ENCODE data around the gene LILRB3. TPM values are rescaled to one million over a fixed set of nuclear protein-coding genes. Genes with fewer than 3 reads are reported as not detected.
A peak's percentile ranks its signal among the peaks of the same experiment; 100 is the strongest.
"Not testable (repeated sequence)": the region's sequence is repeated elsewhere in the genome, so short reads cannot be mapped to it uniquely, and the experiment has no call there.

LILRB3 gene
- not detected in 2 replicates for total RNA-seq (2014; rRNA removed; shearing (Covaris generic))
- not detected in 2 replicates for polyA plus RNA-seq (2016; fragmentation: Nextera tagmentation; extraction: Ambion mirVana)
- long read RNA-seq, partial matches to known transcripts = 0 of 1 reads
- long read RNA-seq, other reads (novel, unspliced or antisense) = 1 of 1 reads

DNA sequence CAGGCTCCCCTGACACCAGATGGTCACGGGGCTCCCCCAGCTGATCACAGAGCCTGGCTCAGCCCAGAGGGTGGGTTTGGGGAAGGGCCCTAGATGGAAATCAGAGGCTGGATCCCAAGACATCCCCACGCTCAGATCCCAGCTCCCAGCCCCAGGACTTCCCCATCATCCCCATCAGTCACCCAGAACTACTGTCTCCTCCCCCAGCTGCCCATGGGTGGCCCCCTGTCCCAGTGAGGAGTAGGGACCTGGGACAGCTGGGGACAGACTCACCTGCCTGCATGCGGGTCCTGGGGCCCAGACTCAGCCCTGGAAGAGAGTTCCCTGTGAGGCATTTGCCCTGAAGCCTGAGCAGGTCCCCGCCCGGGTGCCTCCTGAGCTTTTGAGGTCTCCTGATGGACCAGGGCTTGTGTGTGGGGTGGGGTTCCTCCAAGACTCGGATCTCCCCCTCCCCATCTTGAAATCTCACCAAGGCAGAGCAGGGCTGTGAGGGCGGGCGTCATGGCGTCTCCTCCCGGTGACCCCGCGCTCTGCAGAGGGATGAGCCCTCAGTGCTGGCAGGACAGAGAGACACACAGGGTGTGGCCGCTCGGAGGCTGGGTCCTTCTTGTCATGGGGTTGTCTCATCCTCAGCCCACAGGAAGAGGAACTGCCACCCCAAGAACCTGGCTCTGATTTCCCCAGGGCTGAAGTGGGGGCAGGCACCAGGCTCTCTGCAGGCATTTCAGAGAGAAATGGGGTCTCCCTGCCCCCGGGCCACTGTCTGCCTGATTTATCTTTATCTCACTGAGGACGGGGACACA lies at the start of gene LILRB3:
Gene LILRB3 (minus strand): TSS at position 534 of the 803 bp plus-strand sequence. CDS start 31 bp downstream, at position 503.
- not testable (repeated sequence) for H4K20me1 ChIP-seq (replicated peaks; ENCODE audit: insufficient read depth); H3K9me2 ChIP-seq (ENCODE audit: insufficient read depth); H3K36me3 ChIP-seq (ENCODE audit: insufficient read depth); H3K4me1 ChIP-seq (ENCODE audit: insufficient read depth); H3F3A ChIP-seq (replicated peaks; ENCODE audit: low read depth); H3K79me2 ChIP-seq (replicated peaks; ENCODE audit: insufficient read depth); H2AFZ ChIP-seq; H3K27me3 Mint-ChIP-seq (ENCODE audit: insufficient read depth, low read depth, poor library complexity); H3K4me1 Mint-ChIP-seq; H3K27me3 ChIP-seq (ENCODE audit: insufficient read depth); H3K27ac Mint-ChIP-seq; H3K27ac ChIP-seq (ENCODE audit: low read depth); H3K36me3 Mint-ChIP-seq (ENCODE audit: low read depth); H3K4me3 ChIP-seq; DNase-seq (ENCODE audit: low spot score); H3K9me3 Mint-ChIP-seq; H3K4me2 ChIP-seq; H3K4me3 Mint-ChIP-seq
- peak; percentile 47 for ATAC-seq

DNA sequence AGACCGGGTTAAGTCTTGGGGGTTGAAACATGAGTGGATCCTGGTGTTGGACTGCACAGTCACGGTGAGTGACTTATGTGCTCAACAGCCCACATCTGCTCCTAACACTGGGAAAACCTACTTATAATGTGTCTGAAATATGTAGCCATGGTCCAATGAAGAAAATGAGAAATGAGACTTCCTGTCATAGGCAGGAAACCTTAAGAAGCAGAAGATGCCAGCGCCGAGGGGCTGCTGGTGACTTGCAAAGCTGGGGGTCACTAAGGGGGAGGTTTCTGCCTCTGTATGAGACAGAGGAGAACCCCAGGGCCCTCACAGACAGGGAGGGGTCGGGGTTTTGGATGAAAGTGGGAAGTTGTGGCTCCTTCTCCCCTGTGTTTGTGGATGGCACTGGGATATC lies 49.4 kb upstream of the LILRB3 start:
- H2AFZ ChIP-seq; H4K20me1 ChIP-seq (replicated peaks; ENCODE audit: insufficient read depth); H3K4me3 ChIP-seq; H3K27me3 Mint-ChIP-seq (ENCODE audit: insufficient read depth, low read depth, poor library complexity); H3K36me3 ChIP-seq (ENCODE audit: insufficient read depth); H3K4me1 ChIP-seq (ENCODE audit: insufficient read depth); H3K79me2 ChIP-seq (replicated peaks; ENCODE audit: insufficient read depth); H3K27me3 ChIP-seq (ENCODE audit: insufficient read depth); H3K9me3 Mint-ChIP-seq; H3K36me3 Mint-ChIP-seq (ENCODE audit: low read depth); H3K4me3 Mint-ChIP-seq; H3K27ac Mint-ChIP-seq; ATAC-seq; DNase-seq (ENCODE audit: low spot score); H3K9me2 ChIP-seq (ENCODE audit: insufficient read depth); H3K4me1 Mint-ChIP-seq; H3K4me2 ChIP-seq; H3K27ac ChIP-seq (ENCODE audit: low read depth); H3F3A ChIP-seq (replicated peaks; ENCODE audit: low read depth): not testable (repeated sequence)

DNA sequence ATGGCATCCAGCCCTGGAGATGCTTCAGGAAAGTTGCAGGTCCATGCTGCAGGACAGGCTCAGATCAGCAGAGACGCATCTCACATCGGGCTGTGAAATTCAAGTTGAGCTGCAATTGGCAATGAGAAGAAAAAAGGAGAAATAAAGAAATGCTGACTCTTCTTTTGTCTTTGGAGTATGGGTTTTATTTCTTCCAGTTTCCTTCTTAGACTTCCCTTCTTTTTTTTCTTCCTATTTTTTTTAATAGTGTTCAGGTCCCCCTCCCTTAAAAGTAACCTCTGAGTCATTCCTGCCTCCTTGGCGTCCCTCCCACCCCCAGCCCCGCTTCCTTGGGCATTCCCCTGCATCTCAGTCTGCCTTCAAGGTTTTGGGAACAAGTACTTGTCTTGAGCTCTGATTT lies 48.8 kb upstream of the LILRB3 start:
- H3K4me1 ChIP-seq (ENCODE audit: insufficient read depth); H3K4me1 Mint-ChIP-seq; H3K36me3 ChIP-seq (ENCODE audit: insufficient read depth); H3K36me3 Mint-ChIP-seq (ENCODE audit: low read depth); H3K9me2 ChIP-seq (ENCODE audit: insufficient read depth); H4K20me1 ChIP-seq (replicated peaks; ENCODE audit: insufficient read depth); ATAC-seq; H3K79me2 ChIP-seq (replicated peaks; ENCODE audit: insufficient read depth); H3K27me3 ChIP-seq (ENCODE audit: insufficient read depth); H3K4me3 ChIP-seq; H3F3A ChIP-seq (replicated peaks; ENCODE audit: low read depth); DNase-seq (ENCODE audit: low spot score); H3K4me2 ChIP-seq; H3K9me3 Mint-ChIP-seq; H3K27me3 Mint-ChIP-seq (ENCODE audit: insufficient read depth, low read depth, poor library complexity); H3K27ac Mint-ChIP-seq; H3K4me3 Mint-ChIP-seq; H2AFZ ChIP-seq; H3K27ac ChIP-seq (ENCODE audit: low read depth): not testable (repeated sequence)

DNA sequence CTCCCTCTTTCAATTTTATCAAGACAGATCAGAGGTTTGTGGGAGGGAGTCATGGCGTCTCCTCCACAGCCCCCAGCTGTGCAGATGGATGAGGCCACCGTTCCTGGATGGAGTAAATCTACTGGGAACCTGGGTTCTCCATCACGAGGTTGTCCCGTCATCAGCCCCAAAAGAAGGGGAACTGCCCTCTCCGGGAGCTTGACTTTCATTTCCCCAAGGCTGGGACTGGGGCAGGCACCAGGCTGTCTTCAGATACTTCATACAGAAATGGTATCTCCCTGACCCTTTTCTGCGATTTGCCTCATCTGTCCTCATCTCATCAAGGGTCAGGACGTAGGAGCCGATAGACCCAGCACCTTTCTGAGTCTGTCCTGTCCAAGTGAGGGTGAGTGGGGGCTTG lies 48.3 kb upstream of the LILRB3 start:
- no peak for ATAC-seq
- Mint-ChIP-seq H3K27ac (no peak overlapping the region), H3K4me3 (no peak overlapping the region), H3K36me3 (ENCODE audit: low read depth) (no peaks in the 10 kb centered on the region), H3K4me1 (peaks cover 5% of the 10 kb centered on the region; the same call in 2 of the 3 replicates), H3K27me3 (ENCODE audit: insufficient read depth, low read depth, poor library complexity) (peaks cover 3% of the 10 kb centered on the region), H3K9me3 (no peaks in the 10 kb centered on the region; the same call in 2 of the 3 replicates)
- H3F3A ChIP-seq (replicated peaks; ENCODE audit: low read depth) = no peaks in the 10 kb centered on the region
- H3K27me3 ChIP-seq (ENCODE audit: insufficient read depth) = no peaks in the 10 kb centered on the region
- no peaks in the 10 kb centered on the region for H4K20me1 ChIP-seq (replicated peaks; ENCODE audit: insufficient read depth)
- H3K79me2 ChIP-seq (replicated peaks; ENCODE audit: insufficient read depth) = no peaks in the 10 kb centered on the region
- no peak overlapping the region for H3K27ac ChIP-seq (ENCODE audit: low read depth)
- no peaks in the 10 kb centered on the region for H3K36me3 ChIP-seq (ENCODE audit: insufficient read depth)
- H2AFZ ChIP-seq = no peak overlapping the region
- TF ChIP-seq EZH2 (IDR thresholded peaks at IDR 0.05; ENCODE audit: low read depth, unreplicated experiment) = no peak
- no peak for TF ChIP-seq ZNF331 (CRISPR knock-in tag; IDR thresholded peaks at IDR 0.05; ENCODE audit: low read depth)
- no peak for TF ChIP-seq NANOG (IDR thresholded peaks at IDR 0.05; ENCODE audit: borderline replicate concordance)
- no peak for TF ChIP-seq POLR2AphosphoS5 (IDR thresholded peaks at IDR 0.05; ENCODE audit: low read depth)
- TF ChIP-seq JUNB (IDR thresholded peaks at IDR 0.05; ENCODE audit: unreplicated experiment) = no peak
- H3K4me3 ChIP-seq = no peak overlapping the region
- DNase-seq (ENCODE audit: low spot score) = no peak
- no peaks in the 10 kb centered on the region for H3K4me1 ChIP-seq (ENCODE audit: insufficient read depth)
- no peak overlapping the region for H3K4me2 ChIP-seq
- H3K9me2 ChIP-seq (ENCODE audit: insufficient read depth) = no peaks in the 10 kb centered on the region

Data from GM23338 (cell line).